Fibroblast of villous mesenchyme (primary cell): ENCODE results near the gene C1QTNF7. TPM values are rescaled to one million over a fixed set of nuclear protein-coding genes. Genes with fewer than 3 reads are reported as not detected.
A peak's percentile ranks its signal among the peaks of the same experiment; 100 is the strongest.

Experiments
- DNase-seq: peaks from one replicate; pipeline ENCODE4 v3.0.0-alpha.2; 2010; ENCODE audit warnings: low read depth
- H3K4me3 ChIP-seq: 2 replicates; pipeline ENCODE4 v1.5.1; 2011; ENCODE audit warnings: low read depth, mild to moderate bottlenecking, low read length
- total RNA-seq: library from RNA; depleted of rRNA; stranded (reverse); fragments of >200 nt; gene quantifications from 2 replicates; pipeline ENCODE4 v1.2.3, GENCODE V29; 2012
- TF ChIP-seq, protein P1 (sequence below): IDR thresholded peaks from 2 replicates; pipeline ENCODE4 v1.5.1; 2012; ENCODE audit warnings: low read depth, mild to moderate bottlenecking, low read length; ENCODE audit not compliant: insufficient read depth

C1QTNF7 gene
- total RNA-seq, 1 donor: 1.7 TPM

DNA sequence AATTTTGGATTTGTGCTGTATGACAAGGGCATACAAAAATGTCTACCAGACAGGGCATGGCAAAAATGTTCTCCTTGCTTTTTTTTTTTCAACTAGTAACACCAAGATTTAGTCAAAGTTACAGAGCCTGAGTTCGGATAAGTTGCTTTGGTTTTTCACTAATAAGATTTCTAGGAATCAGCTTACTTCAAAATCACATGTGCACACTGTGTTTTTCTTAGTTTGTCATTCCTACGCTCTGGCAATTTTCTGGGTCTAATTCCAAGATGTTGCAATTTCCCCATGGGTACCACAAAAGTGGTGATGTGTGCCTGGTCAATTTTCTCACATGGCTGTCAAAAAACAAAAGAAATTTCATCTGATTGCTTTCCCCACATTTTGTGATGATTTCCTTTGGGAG lies 6.3 kb downstream of the C1QTNF7 start:
- no peak overlapping the region for H3K4me3 ChIP-seq
- no peak for DNase-seq
- TF ChIP-seq, protein P1, sequence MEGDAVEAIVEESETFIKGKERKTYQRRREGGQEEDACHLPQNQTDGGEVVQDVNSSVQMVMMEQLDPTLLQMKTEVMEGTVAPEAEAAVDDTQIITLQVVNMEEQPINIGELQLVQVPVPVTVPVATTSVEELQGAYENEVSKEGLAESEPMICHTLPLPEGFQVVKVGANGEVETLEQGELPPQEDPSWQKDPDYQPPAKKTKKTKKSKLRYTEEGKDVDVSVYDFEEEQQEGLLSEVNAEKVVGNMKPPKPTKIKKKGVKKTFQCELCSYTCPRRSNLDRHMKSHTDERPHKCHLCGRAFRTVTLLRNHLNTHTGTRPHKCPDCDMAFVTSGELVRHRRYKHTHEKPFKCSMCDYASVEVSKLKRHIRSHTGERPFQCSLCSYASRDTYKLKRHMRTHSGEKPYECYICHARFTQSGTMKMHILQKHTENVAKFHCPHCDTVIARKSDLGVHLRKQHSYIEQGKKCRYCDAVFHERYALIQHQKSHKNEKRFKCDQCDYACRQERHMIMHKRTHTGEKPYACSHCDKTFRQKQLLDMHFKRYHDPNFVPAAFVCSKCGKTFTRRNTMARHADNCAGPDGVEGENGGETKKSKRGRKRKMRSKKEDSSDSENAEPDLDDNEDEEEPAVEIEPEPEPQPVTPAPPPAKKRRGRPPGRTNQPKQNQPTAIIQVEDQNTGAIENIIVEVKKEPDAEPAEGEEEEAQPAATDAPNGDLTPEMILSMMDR: no peak

DNA sequence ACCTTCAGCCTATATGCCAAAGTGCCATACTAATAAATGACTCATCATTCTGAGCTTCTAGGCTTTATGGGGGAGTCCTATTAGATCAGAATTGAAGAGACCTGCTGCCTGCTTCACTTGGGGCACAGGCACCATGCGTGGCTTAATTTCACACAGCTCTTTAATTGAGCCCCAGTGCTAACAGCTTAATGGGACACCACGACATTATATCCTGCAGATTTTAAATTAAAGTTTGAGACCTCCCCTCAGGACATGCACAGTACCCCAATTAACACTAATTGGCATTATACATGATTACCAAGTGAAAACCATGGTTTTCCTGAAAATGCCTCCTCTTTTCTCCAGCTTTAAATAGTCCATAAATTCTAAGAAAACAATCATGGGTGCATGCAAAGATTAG lies 6.8 kb downstream of the C1QTNF7 start:
- TF ChIP-seq, protein P1: no peak
- no peak overlapping the region for H3K4me3 ChIP-seq
- DNase-seq: no peak

DNA sequence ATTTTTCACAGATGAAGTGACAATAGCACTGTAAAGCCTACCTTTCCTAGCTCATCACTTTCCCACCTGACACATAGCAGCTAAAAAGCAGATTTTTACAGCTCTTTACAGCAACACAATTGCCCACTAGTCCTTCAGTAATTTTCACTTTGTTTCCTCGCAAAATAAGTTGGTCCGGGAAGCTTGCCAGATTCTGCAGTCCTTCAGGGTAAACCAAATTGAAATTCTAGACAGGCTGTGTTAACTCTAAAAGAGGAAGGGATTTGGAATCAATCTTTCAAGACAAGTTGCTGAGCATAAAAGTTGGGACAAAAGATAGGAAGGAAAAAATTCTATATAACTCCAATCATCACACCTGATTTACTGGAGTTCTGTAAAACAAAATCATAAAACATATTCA lies 8.7 kb downstream of the C1QTNF7 start:
- TF ChIP-seq, protein P1: no peak
- no peak overlapping the region for H3K4me3 ChIP-seq
- peak; percentile 56 for DNase-seq

DNA sequence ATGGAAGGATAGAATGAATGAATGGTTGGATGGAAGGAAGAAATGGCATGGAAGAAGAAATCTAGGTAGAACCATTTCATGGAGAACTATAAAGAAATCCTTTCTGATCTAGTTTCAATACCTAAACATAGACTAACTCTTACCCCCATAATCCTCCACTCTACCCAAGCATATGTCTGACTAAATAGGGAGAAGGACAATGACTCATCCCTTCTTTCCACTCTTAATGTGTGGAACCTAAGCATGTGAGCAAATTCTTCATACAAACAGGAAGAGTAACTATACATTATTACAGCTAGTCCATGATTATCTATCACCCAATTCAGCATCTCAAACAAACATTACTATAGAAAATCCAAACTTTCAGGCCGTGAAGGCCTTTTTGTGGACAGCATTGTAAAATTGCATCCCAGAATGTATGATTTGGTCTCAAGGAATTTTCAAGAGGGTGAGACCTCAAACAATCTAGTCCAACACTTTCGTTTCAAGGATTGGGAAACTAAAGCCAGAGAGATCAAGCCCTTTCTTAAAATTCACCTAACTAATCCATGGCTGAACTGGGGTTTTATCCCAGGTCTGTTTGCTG lies 11.2 kb downstream of the C1QTNF7 start:
- no peak for DNase-seq
- no peak overlapping the region for H3K4me3 ChIP-seq
- TF ChIP-seq, protein P1: no peak

DNA sequence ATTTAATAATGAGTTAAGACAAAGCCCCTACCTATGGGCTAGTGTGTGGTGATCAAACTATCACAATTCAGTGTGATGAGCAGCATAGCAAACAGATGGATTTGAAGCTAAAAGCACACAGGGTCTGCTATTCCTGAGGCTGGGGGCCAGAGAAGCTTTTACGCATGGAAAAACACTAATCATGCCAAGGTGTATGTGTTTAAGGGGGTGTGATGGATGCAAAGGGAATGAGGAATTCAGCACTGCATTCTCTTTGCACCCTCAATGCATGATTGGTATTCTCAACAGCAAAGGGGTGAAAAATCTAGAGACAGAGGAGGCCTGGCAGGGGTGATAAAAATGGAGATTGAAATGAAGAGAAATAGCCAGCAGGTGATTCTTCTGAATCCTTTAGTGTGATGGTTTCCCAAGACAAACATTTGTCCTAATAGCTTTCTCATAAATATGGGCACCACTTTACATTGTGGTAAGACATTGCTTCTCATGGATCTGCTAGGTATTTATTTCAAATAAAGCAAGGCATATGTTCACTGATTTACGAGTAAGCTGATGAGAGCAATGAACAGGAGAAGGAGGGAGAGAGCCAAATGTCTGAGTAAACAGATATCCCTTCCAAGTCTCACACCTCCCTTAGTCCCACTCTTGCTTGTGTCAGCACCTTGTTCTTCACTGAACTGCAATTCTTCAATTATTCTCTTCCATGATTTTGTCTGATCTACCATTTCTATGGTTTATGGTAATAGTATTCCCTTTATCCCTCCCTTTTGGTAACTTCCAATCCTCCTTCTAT lies 15.7 kb downstream of the C1QTNF7 start:
- no peak for DNase-seq
- TF ChIP-seq, protein P1: no peak
- no peak overlapping the region for H3K4me3 ChIP-seq

DNA sequence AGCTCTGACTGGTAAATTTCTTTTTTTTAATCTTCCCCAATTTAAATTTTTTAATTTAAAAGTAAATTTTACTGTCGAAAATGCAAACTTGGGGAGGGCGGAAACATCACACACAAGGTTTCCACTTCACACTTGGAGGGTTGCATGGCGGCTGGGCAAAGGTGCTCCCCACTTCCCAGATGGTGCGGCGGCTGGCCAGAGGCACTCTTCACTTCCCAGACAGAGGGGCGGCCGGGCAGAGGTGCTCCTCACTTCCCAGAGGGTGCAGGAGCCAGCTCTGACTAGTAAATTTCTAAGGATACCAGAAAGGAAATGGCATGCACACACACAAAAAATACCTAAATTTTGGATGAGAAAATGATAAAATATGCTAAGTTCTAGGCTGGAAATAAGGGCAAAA lies 16.4 kb downstream of the C1QTNF7 start:
- TF ChIP-seq, protein P1: no peak
- no peak for DNase-seq
- H3K4me3 ChIP-seq: no peak overlapping the region
